Brain microvascular endothelial cell (primary cell): ENCODE data around the gene MEIS2.

Source experiments
- DNase-seq: peaks from one replicate; pipeline ENCODE4 v3.0.0-alpha.2; 2020
- H3K27ac ChIP-seq: fragments of 250-450 bp; sonication (Bioruptor Pico); 2 replicates; pipeline ENCODE4 v1.5.1; 2020; ENCODE audit warnings: mild to moderate bottlenecking, moderate library complexity
- H3K27me3 ChIP-seq: fragments of 250-450 bp; sonication (Bioruptor Pico); replicated peaks from 2 replicates; pipeline ENCODE4 v1.5.1; 2020; ENCODE audit warnings: mild to moderate bottlenecking
- H3K36me3 ChIP-seq: fragments of 250-450 bp; sonication (Bioruptor Pico); replicated peaks from 2 replicates; pipeline ENCODE4 v1.5.1; 2020; ENCODE audit warnings: mild to moderate bottlenecking
- H3K4me3 ChIP-seq: 2 replicates; pipeline ENCODE4 v1.5.1; 2011; ENCODE audit warnings: low read depth, mild to moderate bottlenecking, control low read depth, low read length, moderate library complexity
- in situ Hi-C: cut with HindIII; loops from 2 replicates; pipeline ENCODE4 v1.10.0; 2017; ENCODE audit warnings: low sequenced_read_pairs, low pct_ligation_motif_present
- TF ChIP-seq, protein P1 (sequence below): IDR thresholded peaks from 2 replicates; pipeline ENCODE4 v1.5.1; 2011; ENCODE audit warnings: low read depth, mild to moderate bottlenecking, moderate library complexity, low read length, control low read depth, inconsistent platforms; ENCODE audit errors: missing control alignments

MEIS2 gene

GRCh38 chr15:36850864-36851263, 249.5 kb downstream of the MEIS2 start:
- H3K27me3 ChIP-seq = no peaks in the 10 kb centered on the region
- H3K36me3 ChIP-seq = no peaks in the 10 kb centered on the region
- H3K4me3 ChIP-seq = no peak overlapping the region
- H3K27ac ChIP-seq = no peak overlapping the region
- TF ChIP-seq, protein P1, sequence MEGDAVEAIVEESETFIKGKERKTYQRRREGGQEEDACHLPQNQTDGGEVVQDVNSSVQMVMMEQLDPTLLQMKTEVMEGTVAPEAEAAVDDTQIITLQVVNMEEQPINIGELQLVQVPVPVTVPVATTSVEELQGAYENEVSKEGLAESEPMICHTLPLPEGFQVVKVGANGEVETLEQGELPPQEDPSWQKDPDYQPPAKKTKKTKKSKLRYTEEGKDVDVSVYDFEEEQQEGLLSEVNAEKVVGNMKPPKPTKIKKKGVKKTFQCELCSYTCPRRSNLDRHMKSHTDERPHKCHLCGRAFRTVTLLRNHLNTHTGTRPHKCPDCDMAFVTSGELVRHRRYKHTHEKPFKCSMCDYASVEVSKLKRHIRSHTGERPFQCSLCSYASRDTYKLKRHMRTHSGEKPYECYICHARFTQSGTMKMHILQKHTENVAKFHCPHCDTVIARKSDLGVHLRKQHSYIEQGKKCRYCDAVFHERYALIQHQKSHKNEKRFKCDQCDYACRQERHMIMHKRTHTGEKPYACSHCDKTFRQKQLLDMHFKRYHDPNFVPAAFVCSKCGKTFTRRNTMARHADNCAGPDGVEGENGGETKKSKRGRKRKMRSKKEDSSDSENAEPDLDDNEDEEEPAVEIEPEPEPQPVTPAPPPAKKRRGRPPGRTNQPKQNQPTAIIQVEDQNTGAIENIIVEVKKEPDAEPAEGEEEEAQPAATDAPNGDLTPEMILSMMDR = no peak
- DNase-seq = no peak
- in situ Hi-C loops = no loop called here

- in situ Hi-C loops = no loop called here
- Histone ChIP-seq H3K27me3 (no peaks in the 10 kb centered on the region), H3K4me3 (no peak overlapping the region), H3K27ac (no peak overlapping the region), H3K36me3 (no peaks in the 10 kb centered on the region)
- DNase-seq = no peak
- TF ChIP-seq, protein P1 = no peak
Measured at GRCh38 chr15:36845270-36845669, 255.1 kb downstream of the MEIS2 start.

GRCh38 chr15:36844534-36844998, 255.8 kb downstream of the MEIS2 start:
- DNase-seq = no peak
- no peaks in the 10 kb centered on the region for H3K27me3 ChIP-seq
- no peak overlapping the region for H3K27ac ChIP-seq
- in situ Hi-C loops = no loop called here
- no peak overlapping the region for H3K4me3 ChIP-seq
- TF ChIP-seq, protein P1 = peak; percentile 16
- H3K36me3 ChIP-seq = no peaks in the 10 kb centered on the region

DNA sequence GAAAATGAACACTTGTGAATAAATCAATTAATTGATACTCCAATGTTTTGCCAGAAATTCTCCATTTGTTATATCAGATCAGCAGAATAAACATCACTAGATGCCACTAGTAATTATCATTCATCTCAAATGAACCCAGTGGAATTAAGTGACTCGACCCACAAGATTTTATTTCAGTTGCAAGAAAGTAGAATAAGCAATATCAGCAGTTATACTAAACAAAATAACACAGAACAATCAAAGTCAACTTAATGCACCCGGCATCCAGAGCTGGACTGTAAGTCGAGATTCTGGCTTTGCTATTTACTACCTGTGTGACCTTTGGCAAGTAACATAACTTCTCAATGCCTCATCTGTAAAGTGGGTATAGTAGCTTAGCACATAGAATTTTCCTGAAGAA, 256.5 kb downstream of the MEIS2 start:
- H3K36me3 ChIP-seq = no peaks in the 10 kb centered on the region
- in situ Hi-C loops = no loop called here
- no peaks in the 10 kb centered on the region for H3K27me3 ChIP-seq
- no peak overlapping the region for H3K27ac ChIP-seq
- no peak for DNase-seq
- H3K4me3 ChIP-seq = no peak overlapping the region
- TF ChIP-seq, protein P1 = no peak

DNA sequence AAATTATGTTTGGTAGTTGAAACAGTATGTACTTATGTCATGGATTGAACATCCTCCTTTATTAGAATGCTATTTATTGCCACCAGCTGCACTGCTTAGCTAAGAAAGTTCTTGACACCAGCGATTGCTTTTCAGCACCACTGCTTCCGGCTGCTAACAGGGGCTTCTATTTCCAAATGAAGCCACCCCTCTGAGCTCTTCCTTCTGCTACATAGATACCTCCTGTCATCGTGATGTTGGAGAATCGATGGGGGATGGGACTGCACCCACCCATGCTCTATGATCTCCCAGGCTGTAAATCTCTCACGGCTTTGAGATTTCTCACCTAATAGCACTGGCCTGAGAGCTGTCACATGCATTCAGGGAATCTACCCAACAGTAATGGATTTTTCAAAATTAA, 259.2 kb downstream of the MEIS2 start:
- no peak overlapping the region for H3K4me3 ChIP-seq
- H3K27ac ChIP-seq = no peak overlapping the region
- no peaks in the 10 kb centered on the region for H3K36me3 ChIP-seq
- in situ Hi-C loops = no loop called here
- no peak for DNase-seq
- TF ChIP-seq, protein P1 = no peak
- no peaks in the 10 kb centered on the region for H3K27me3 ChIP-seq
